Right hindlimb (tissue), 1 donor: Measurements from ENCODE around the gene FSCN2.

Experiments
- DNase-seq: peaks from one replicate; pipeline ENCODE4 v3.0.0-alpha.2; 2018

The FSCN2 gene

GRCh38 chr17:81557276-81558114, 29.3 kb downstream of the FSCN2 start:
- no peak for DNase-seq

GRCh38 chr17:81558115-81558468, 29.9 kb downstream of the FSCN2 start:
- DNase-seq, result no peak

GRCh38 chr17:81558941-81559806, 31.0 kb downstream of the FSCN2 start:
- DNase-seq, result no peak

GRCh38 chr17:81561494-81561885, 33.3 kb downstream of the FSCN2 start:
- DNase-seq, result no peak

- no peak for DNase-seq
Observed at GRCh38 chr17:81563861-81564586, 35.8 kb downstream of the FSCN2 start.

GRCh38 chr17:81564778-81565177, 36.6 kb downstream of the FSCN2 start:
- DNase-seq, result no peak

- no peak for DNase-seq
Observed at GRCh38 chr17:81565231-81565630, 37.1 kb downstream of the FSCN2 start.

GRCh38 chr17:81566461-81567126, 38.4 kb downstream of the FSCN2 start:
- DNase-seq, result peak; percentile 89

GRCh38 chr17:81567191-81567590, 39.0 kb downstream of the FSCN2 start:
- DNase-seq, result no peak

GRCh38 chr17:81568416-81568815, 40.2 kb downstream of the FSCN2 start:
- DNase-seq, result no peak

- no peak for DNase-seq
Observed at GRCh38 chr17:81569986-81570514, 41.9 kb downstream of the FSCN2 start.

- DNase-seq, result no peak
Observed at GRCh38 chr17:81570964-81571363, 42.8 kb downstream of the FSCN2 start.

- no peak for DNase-seq
Observed at GRCh38 chr17:81572563-81573168, 44.5 kb downstream of the FSCN2 start.

- DNase-seq, result no peak
Observed at GRCh38 chr17:81573794-81574642, 45.8 kb downstream of the FSCN2 start.

GRCh38 chr17:81574643-81574956, 46.4 kb downstream of the FSCN2 start:
- no peak for DNase-seq

- no peak for DNase-seq
Observed at GRCh38 chr17:81575836-81576235, 47.7 kb downstream of the FSCN2 start.

GRCh38 chr17:81576621-81577277, 48.6 kb downstream of the FSCN2 start:
- DNase-seq, result no peak

- no peak for DNase-seq
Observed at GRCh38 chr17:81577278-81578000, 49.3 kb downstream of the FSCN2 start.

- DNase-seq, result no peak
Observed at GRCh38 chr17:81578038-81578441, 49.9 kb downstream of the FSCN2 start.
